HFFc6 (cell line): Measurements from ENCODE around the gene UPB1. TPM values are rescaled to one million over a fixed set of nuclear protein-coding genes. Genes with fewer than 3 reads are reported as not detected.

ENCODE experiments used
- DNase-seq: peaks from one replicate; pipeline ENCODE4 v3.0.0-alpha.2; 2018
- H3K27ac Mint-ChIP-seq: 2 replicates; pipeline ENCODE4 v1.8.0; 2020; ENCODE audit warnings: mild to moderate bottlenecking, mixed read lengths
- H3K27me3 Mint-ChIP-seq: 2 replicates; pipeline ENCODE4 v1.8.0; 2021; ENCODE audit warnings: mild to moderate bottlenecking, moderate library complexity, mixed read lengths; ENCODE audit not compliant: insufficient read depth
- H3K36me3 Mint-ChIP-seq: 2 replicates; pipeline ENCODE4 v1.8.0; 2021; ENCODE audit warnings: low read depth, mixed read lengths
- H3K4me1 Mint-ChIP-seq: 2 replicates; pipeline ENCODE4 v1.8.0; 2020; ENCODE audit warnings: low read depth, mixed read lengths
- H3K4me3 Mint-ChIP-seq: 2 replicates; pipeline ENCODE4 v1.8.0; 2020; ENCODE audit warnings: mild to moderate bottlenecking, moderate library complexity, mixed read lengths
- H3K9me3 Mint-ChIP-seq: 2 replicates; pipeline ENCODE4 v1.8.0; 2020; ENCODE audit warnings: mild to moderate bottlenecking, mixed read lengths
- CTCF ChIP-seq: fragments of 200-600 bp; sonication (generic); IDR thresholded peaks from 2 replicates; pipeline ENCODE4 v1.5.0; 2021; ENCODE audit warnings: antibody characterized with exemption, mild to moderate bottlenecking
- total RNA-seq, 6 experiments: library from RNA; stranded (reverse); fragmentation: NEBNext Ultra II Directional; extraction: Animal tissue kit (Norgen Biotek cat#: 25700); gene quantifications; 2 replicates in 1 of 6; 3 replicates in 5 of 6; pipeline ENCODE4 v1.2.3, GENCODE V29; 2021

Gene UPB1
- total RNA-seq, 6 experiments from 2014 or later: 0.07 to 0.14 (median 0.12) TPM; not detected in 2

- no peak for TF ChIP-seq CTCF
Observed at GRCh38 chr22:24567668-24568067, 72.5 kb downstream of the UPB1 start.

DNA sequence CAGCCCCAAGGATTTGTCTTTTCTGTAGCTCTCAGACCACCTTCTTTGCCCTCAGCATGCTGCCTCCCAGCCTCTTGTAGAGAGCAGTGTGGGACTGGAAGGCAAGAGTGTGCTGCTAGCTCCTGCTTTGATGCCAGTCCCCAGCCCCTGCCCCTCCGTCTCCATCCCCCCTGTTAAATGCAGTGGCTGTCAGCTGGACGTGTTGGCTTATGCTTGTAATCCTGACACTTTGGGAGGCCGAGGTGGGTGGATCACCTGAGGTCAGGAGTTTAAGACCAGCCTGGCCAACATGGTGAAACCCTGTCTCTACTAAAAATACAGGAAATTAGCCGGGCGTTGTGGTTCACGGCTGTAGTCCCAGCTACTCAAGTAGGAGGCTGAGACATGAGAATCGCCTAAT lies 76.1 kb downstream of the UPB1 start:
- H3K9me3 Mint-ChIP-seq: no peaks in the 10 kb centered on the region
- no peak for DNase-seq
- peaks cover 15% of the 10 kb centered on the region; the same call in 1 of the 2 replicates for H3K4me1 Mint-ChIP-seq
- no peak for TF ChIP-seq CTCF
- H3K36me3 Mint-ChIP-seq: peaks cover 44% of the 10 kb centered on the region
- H3K4me3 Mint-ChIP-seq: no peak overlapping the region
- H3K27ac Mint-ChIP-seq: no peak overlapping the region
- H3K27me3 Mint-ChIP-seq: no peaks in the 10 kb centered on the region; the same call in 1 of the 2 replicates

More at GRCh38 chr22:24567668-24568067, 72.5 kb downstream of the UPB1 start:
- Mint-ChIP-seq H3K27ac (no peak overlapping the region), H3K4me3 (no peak overlapping the region), H3K4me1 (peaks cover 17% of the 10 kb centered on the region), H3K36me3 (peaks cover 23% of the 10 kb centered on the region), H3K27me3 (no peaks in the 10 kb centered on the region; the same call in 1 of the 2 replicates), H3K9me3 (no peaks in the 10 kb centered on the region)
- DNase-seq: no peak

GRCh38 chr22:24576778-24577177 lies 81.6 kb downstream of the UPB1 start:
- TF ChIP-seq CTCF: no peak
- no peak overlapping the region for H3K27ac Mint-ChIP-seq
- H3K4me1 Mint-ChIP-seq: peaks cover 35% of the 10 kb centered on the region
- no peak overlapping the region for H3K4me3 Mint-ChIP-seq
- H3K27me3 Mint-ChIP-seq: no peaks in the 10 kb centered on the region; the same call in 1 of the 2 replicates
- DNase-seq: no peak
- H3K36me3 Mint-ChIP-seq: peaks cover 37% of the 10 kb centered on the region
- H3K9me3 Mint-ChIP-seq: no peaks in the 10 kb centered on the region

Other genes starting within 250 kb of the UPB1 start
- gene SPECC1L, start 224.5 kb upstream of the UPB1 start, total RNA-seq: 10 to 100 TPM; 47.3 to 61.5 (median 59.1) TPM
- 1 to 10 TPM; 1.1 to 2.9 (median 1.4) TPM for gene ADORA2A, start 67.7 kb upstream of the UPB1 start, total RNA-seq
- gene GUCD1, start 59.8 kb downstream of the UPB1 start, total RNA-seq: 10 to 100 TPM; 82.4 to 99.5 (median 89.0) TPM
- 100 to 1,000 TPM in 5 of 6 experiments, 10 to 100 TPM in 1; 98.9 to 108 (median 104) TPM for gene SNRPD3, start 60.7 kb downstream of the UPB1 start, total RNA-seq
- 1 to 10 TPM in 3 of 6 experiments, under 1 TPM in 3; 0.87 to 1.6 (median 1.0) TPM for gene LRRC75B, start 97.7 kb downstream of the UPB1 start, total RNA-seq
- 1 to 10 TPM in 5 of 6 experiments, under 1 TPM in 1; 0.89 to 2.8 (median 1.4) TPM for gene GGT1, start 107.9 kb downstream of the UPB1 start, total RNA-seq